ENCODE measurements around the gene ADNP2.

- no peak for TF ChIP-seq CTCF (conservative IDR thresholded peaks at IDR 0.05; ENCODE audit: low read depth in 2 of 2)
- TF ChIP-seq EZH2 (IDR thresholded peaks at IDR 0.05; ENCODE audit: low read depth, unreplicated experiment) = no peak
- TF ChIP-seq REST (IDR thresholded peaks at IDR 0.05; ENCODE audit: unreplicated experiment) = no peak
- no peak for TF ChIP-seq POLR2AphosphoS5 (IDR thresholded peaks at IDR 0.05; ENCODE audit: low read depth)
- TF ChIP-seq EZH2phosphoT487 (IDR thresholded peaks at IDR 0.05; ENCODE audit: unreplicated experiment) = no peak
- no peak for TF ChIP-seq CREB1 (CRISPR knock-in tag; IDR thresholded peaks at IDR 0.05; ENCODE audit: low read depth)
- no peak for TF ChIP-seq NANOG (IDR thresholded peaks at IDR 0.05; ENCODE audit: borderline replicate concordance)
- no peak for TF ChIP-seq JUNB (IDR thresholded peaks at IDR 0.05; ENCODE audit: unreplicated experiment)
- TF ChIP-seq STAT1 (IDR thresholded peaks at IDR 0.05; ENCODE audit: unreplicated experiment) = no peak
Measured at GRCh38 chr18:80183273-80184050, 74.4 kb downstream of the ADNP2 start.

All from GM23338 (cell line).